Mesothelial cell of epicardium (in vitro differentiated cells): ENCODE measurements around the gene PLCH2. TPM values are rescaled to one million over a fixed set of nuclear protein-coding genes. Genes with fewer than 3 reads are reported as not detected.
"Not testable (repeated sequence)": the region's sequence is repeated elsewhere in the genome, so short reads cannot be mapped to it uniquely, and the experiment has no call there.

Source experiments
- DNase-seq, 2 experiments: peaks; one replicate each; pipeline ENCODE4 v3.0.0; 2021; ENCODE audit warnings: low spot score in 2 of 2; ENCODE audit not compliant: unreplicated experiment in 2 of 2
- H3K27ac Mint-ChIP-seq: 2 replicates; pipeline ENCODE4 v1.8.0; 2021; ENCODE audit warnings: mixed read lengths
- H3K27me3 Mint-ChIP-seq: 2 replicates; pipeline ENCODE4 v1.8.0; 2021; ENCODE audit warnings: low read depth, mixed read lengths
- H3K36me3 Mint-ChIP-seq: 2 replicates; pipeline ENCODE4 v1.8.0; 2021; ENCODE audit warnings: mixed read lengths
- H3K4me1 Mint-ChIP-seq: 2 replicates; pipeline ENCODE4 v1.8.0; 2021; ENCODE audit warnings: mixed read lengths
- H3K4me3 Mint-ChIP-seq: 2 replicates; pipeline ENCODE4 v1.8.0; 2021; ENCODE audit warnings: mild to moderate bottlenecking, moderate library complexity, mixed read lengths
- H3K9me3 Mint-ChIP-seq: 2 replicates; pipeline ENCODE4 v1.8.0; 2021; ENCODE audit warnings: mixed read lengths
- total RNA-seq: library from RNA; stranded (reverse); gene quantifications from 3 replicates; pipeline ENCODE4 v1.2.1, GENCODE V29; 2021
- TF ChIP-seq, protein P1 (sequence below): fragments of 200-600 bp; sonication (generic); IDR thresholded peaks from one replicate; pipeline ENCODE4 v1.5.0; 2021; ENCODE audit warnings: antibody characterized with exemption; ENCODE audit not compliant: unreplicated experiment

Gene PLCH2
- total RNA-seq, 1 donor from 2014 or later: 1.7 TPM

DNA sequence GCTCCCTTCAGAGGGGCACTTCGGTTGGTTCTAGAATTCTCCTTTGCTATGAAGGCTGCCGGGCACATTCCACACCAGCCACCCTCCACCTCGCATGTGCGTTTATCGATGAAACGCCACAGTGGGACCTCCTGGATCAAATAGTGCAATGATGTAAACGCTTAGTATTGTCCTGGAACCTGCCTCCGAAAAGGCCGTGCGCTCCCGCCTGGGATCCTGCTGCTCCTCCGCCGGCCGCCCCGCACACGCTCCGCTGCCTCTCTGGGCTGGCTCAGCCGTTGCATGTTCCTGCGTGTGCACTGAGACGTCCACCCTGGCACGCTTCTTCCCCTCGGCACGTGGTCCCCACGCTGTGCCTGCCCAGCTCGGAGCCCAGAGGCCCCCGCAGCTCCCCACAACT, 76.1 kb downstream of the PLCH2 start:
- Mint-ChIP-seq H3K4me1 (peaks cover 6% of the 10 kb centered on the region), H3K9me3 (no peaks in the 10 kb centered on the region), H3K4me3 (no peak overlapping the region), H3K27me3 (peaks cover 5% of the 10 kb centered on the region), H3K36me3 (no peaks in the 10 kb centered on the region), H3K27ac (no peak overlapping the region)
- TF ChIP-seq, protein P1, sequence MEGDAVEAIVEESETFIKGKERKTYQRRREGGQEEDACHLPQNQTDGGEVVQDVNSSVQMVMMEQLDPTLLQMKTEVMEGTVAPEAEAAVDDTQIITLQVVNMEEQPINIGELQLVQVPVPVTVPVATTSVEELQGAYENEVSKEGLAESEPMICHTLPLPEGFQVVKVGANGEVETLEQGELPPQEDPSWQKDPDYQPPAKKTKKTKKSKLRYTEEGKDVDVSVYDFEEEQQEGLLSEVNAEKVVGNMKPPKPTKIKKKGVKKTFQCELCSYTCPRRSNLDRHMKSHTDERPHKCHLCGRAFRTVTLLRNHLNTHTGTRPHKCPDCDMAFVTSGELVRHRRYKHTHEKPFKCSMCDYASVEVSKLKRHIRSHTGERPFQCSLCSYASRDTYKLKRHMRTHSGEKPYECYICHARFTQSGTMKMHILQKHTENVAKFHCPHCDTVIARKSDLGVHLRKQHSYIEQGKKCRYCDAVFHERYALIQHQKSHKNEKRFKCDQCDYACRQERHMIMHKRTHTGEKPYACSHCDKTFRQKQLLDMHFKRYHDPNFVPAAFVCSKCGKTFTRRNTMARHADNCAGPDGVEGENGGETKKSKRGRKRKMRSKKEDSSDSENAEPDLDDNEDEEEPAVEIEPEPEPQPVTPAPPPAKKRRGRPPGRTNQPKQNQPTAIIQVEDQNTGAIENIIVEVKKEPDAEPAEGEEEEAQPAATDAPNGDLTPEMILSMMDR: no peak
- no peak for DNase-seq

DNA sequence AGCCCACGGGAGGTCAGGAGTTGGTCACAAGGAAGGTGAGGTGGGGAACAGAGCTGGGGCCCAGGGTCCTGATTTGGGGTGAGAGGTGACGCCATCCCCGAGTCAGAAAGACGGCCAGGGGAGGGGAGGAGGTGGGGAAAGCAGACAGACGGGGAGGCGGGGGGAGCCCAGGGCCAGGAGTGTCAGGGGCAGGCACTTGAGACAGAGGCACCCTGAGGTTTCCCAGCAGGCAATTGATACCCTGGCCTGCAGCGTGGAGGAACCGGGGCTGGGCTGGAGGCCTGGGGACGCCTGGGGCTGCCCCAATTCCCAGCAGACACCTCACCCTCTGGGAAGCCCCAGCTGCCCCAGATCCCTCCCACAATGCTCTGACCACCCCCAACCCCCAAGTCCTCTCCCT, 77.0 kb downstream of the PLCH2 start:
- H3K4me1 Mint-ChIP-seq, H3K9me3 Mint-ChIP-seq, H3K27me3 Mint-ChIP-seq, DNase-seq, H3K4me3 Mint-ChIP-seq, H3K36me3 Mint-ChIP-seq, H3K27ac Mint-ChIP-seq: not testable (repeated sequence)

DNA sequence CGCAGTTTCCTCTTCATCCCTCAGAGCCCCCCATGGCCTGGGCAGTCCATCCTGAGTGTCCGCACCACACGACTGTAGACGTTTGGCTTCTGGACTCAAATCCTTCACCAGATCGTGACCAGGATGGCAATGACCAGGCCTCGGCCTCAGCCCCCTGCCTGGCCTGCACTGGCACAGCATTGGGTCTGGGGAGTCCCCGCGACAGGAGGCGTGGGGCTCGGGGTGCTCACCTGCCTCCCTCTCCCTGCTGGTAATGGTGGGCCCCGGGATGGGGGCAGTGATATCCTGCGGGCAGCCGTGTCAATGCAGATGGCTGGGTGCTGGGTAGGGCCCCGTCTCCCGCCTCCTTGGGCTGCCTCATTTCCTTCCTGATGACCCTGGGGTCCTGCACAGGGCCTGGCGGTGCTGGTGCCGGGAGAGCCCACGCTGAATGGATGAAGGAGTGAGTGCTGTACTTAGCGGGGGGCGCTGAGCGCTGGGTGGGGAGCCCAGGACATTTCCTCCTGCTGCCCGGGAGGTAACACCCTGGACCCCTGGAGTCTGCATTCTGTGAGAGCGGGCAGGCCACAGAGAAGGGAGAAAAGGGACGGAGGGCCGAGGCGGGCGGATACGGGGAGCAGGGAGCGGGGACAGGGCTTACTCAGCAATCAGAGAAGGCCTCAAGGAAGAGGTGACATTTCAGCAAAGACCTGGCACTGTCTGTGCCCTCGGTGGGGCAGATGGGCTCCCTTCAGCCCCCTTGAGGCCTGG, 78.0 kb downstream of the PLCH2 start:
- DNase-seq: no peak
- no peak overlapping the region for H3K4me3 Mint-ChIP-seq
- H3K36me3 Mint-ChIP-seq: no peaks in the 10 kb centered on the region
- TF ChIP-seq, protein P1: no peak
- peaks cover 4% of the 10 kb centered on the region for H3K4me1 Mint-ChIP-seq
- peaks cover 7% of the 10 kb centered on the region for H3K27me3 Mint-ChIP-seq
- H3K27ac Mint-ChIP-seq: no peak overlapping the region
- no peaks in the 10 kb centered on the region for H3K9me3 Mint-ChIP-seq

DNA sequence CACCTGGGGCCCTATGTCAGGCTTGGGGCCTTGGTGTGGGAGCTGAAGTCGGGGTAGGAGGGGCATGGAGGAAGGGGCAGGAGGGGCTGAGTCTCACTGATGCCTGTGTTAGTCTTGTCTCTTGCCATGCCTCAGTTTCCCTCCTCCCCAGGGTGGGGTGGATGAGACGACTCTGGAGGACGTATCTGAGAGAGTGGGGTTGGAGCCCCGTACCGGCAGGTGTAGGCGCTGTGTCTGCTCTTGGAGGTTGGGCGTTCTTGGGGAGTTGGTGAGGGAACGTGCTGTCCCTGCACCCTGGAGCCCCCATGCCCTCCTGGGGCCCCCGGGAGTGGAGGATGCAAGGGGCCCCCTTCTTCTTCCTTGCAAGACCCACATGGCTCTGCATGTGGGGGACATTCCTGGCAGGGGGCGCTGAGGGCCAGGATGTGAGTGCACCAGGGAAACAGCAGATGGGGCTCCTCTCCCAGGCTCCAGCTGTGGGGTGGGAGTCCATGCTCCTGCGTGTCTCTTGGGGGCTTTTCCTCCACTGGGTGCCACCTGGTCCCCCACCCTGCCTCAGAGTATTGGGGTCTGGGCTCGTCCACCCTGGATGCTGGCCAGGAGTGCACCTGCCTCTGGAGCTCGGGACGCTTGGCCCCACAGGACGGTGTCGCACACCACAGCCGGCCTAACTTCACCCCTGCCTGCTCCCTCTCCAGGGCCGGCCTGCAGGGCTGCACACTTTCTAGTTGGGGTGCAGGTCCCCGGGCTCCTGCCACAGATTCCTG, 78.7 kb downstream of the PLCH2 start:
- Mint-ChIP-seq H3K27me3 (peaks cover 7% of the 10 kb centered on the region), H3K4me3 (no peak overlapping the region), H3K4me1 (peaks cover 4% of the 10 kb centered on the region), H3K9me3 (no peaks in the 10 kb centered on the region), H3K36me3 (no peaks in the 10 kb centered on the region), H3K27ac (no peak overlapping the region)
- DNase-seq: no peak
- TF ChIP-seq, protein P1: no peak

Other genes starting within 250 kb of the PLCH2 start
- gene SKI, start 248.0 kb upstream of the PLCH2 start, total RNA-seq: 105 to 110 TPM (median 105 TPM) in 3 replicates
- gene MORN1, start 84.7 kb upstream of the PLCH2 start, total RNA-seq: 21.6 to 25.0 TPM (median 24.3 TPM) in 3 replicates
- gene RER1, start 84.4 kb upstream of the PLCH2 start, total RNA-seq: 94.5 to 103 TPM (median 95.1 TPM) in 3 replicates
- 25.8 to 26.6 TPM (median 25.9 TPM) in 3 replicates for gene PEX10, start 63.7 kb upstream of the PLCH2 start, total RNA-seq
- 43.1 to 50.8 TPM (median 45.4 TPM) in 3 replicates for gene PANK4, start 50.3 kb downstream of the PLCH2 start, total RNA-seq
- not detected in 3 replicates for gene HES5, start 54.0 kb downstream of the PLCH2 start, total RNA-seq
- 1.1 to 1.3 TPM (median 1.2 TPM) in 3 replicates for gene TNFRSF14, start 80.1 kb downstream of the PLCH2 start, total RNA-seq
- gene PRXL2B, start 110.5 kb downstream of the PLCH2 start, total RNA-seq: 33.4 to 37.1 TPM (median 34.7 TPM) in 3 replicates
- gene MMEL1, start 156.7 kb downstream of the PLCH2 start, total RNA-seq: 2.2 to 4.5 TPM (median 3.4 TPM) in 3 replicates